Natural killer cell treated with Interleukin-12 subunit alpha and Interleukin-12 subunit beta and Interleukin-15 and Interleukin-18, amount 100 ng/mL, for 72 hours (primary cell): Measurements from ENCODE around the gene SCAMP5. TPM values are rescaled to one million over a fixed set of nuclear protein-coding genes. Genes with fewer than 3 reads are reported as not detected.

ENCODE experiments used
- ATAC-seq, 2 donors: fragments of 150-1000 bp; cut with Tn5 transposase in 1 of 2; sonication (Bioruptor Pico), chemical (Tn5 transposase) in 1 of 2; 2 replicates each; pipeline ENCODE4 v1.10.0; 2021
- DNase-seq: peaks from one replicate; pipeline ENCODE4 v3.0.0; 2022; ENCODE audit warnings: low spot score
- H3K27ac Mint-ChIP-seq, 2 donors: 1 replicate in 1 of 2; 2 replicates in 1 of 2; pipeline ENCODE4 v1.8.0; 2022; ENCODE audit warnings: mixed read lengths in 2 of 2, mild to moderate bottlenecking in 1 of 2, moderate library complexity in 1 of 2
- H3K27me3 Mint-ChIP-seq, 2 donors: 1 replicate in 1 of 2; 2 replicates in 1 of 2; pipeline ENCODE4 v1.8.0; 2022; ENCODE audit warnings: mixed read lengths in 2 of 2
- H3K36me3 Mint-ChIP-seq: one replicate; pipeline ENCODE4 v1.8.0; 2022; ENCODE audit warnings: mixed read lengths
- H3K4me1 Mint-ChIP-seq, 2 donors: 1 replicate in 1 of 2; 2 replicates in 1 of 2; pipeline ENCODE4 v1.8.0; 2022; ENCODE audit warnings: low read depth in 2 of 2, mixed read lengths in 2 of 2, mild to moderate bottlenecking in 1 of 2
- H3K4me3 Mint-ChIP-seq: one replicate; pipeline ENCODE4 v1.8.0; 2022; ENCODE audit warnings: mixed read lengths
- H3K9me3 Mint-ChIP-seq: 2 replicates; pipeline ENCODE4 v1.8.0; 2022; ENCODE audit warnings: mixed read lengths
- total RNA-seq, 2 donors: library from RNA; stranded (reverse); gene quantifications; one replicate each; pipeline ENCODE4 v1.2.3, GENCODE V29; 2022

SCAMP5 gene
- total RNA-seq, 2 donors from 2014 or later: 0.40 to 2.7 TPM

GRCh38 chr15:75065851-75066509 lies 70.6 kb downstream of the SCAMP5 start:
- H3K36me3 Mint-ChIP-seq: no peaks in the 10 kb centered on the region
- ATAC-seq: no peak
- H3K4me3 Mint-ChIP-seq: peak overlapping the region; percentile 72
- H3K27me3 Mint-ChIP-seq: no peaks in the 10 kb centered on the region
- DNase-seq: no peak
- H3K27ac Mint-ChIP-seq: peak overlapping the region; percentile 24 to 91
- peaks cover 48 to 51% of the 10 kb centered on the region in 2 donors for H3K4me1 Mint-ChIP-seq
- H3K9me3 Mint-ChIP-seq: no peaks in the 10 kb centered on the region

GRCh38 chr15:75067123-75067830 lies 71.9 kb downstream of the SCAMP5 start:
- Mint-ChIP-seq H3K9me3 (no peaks in the 10 kb centered on the region), H3K4me3 (peak overlapping the region; percentile 72), H3K27ac (peak overlapping the region; percentile 44 to 91), H3K4me1 (peaks cover 45 to 46% of the 10 kb centered on the region in 2 donors), H3K36me3 (no peaks in the 10 kb centered on the region), H3K27me3 (peaks cover 0 to 5% of the 10 kb centered on the region in 2 donors)
- DNase-seq (peak; percentile 82), ATAC-seq (peak; percentile 78 to 84)

GRCh38 chr15:75068748-75069147 lies 73.4 kb downstream of the SCAMP5 start:
- H3K4me3 Mint-ChIP-seq: peak overlapping the region; percentile 1

GRCh38 chr15:75069301-75069925 lies 74.0 kb downstream of the SCAMP5 start:
- Mint-ChIP-seq H3K4me3 (peak overlapping the region; percentile 29), H3K36me3 (no peaks in the 10 kb centered on the region), H3K27me3 (peaks cover 0 to 7% of the 10 kb centered on the region in 2 donors), H3K9me3 (no peaks in the 10 kb centered on the region), H3K27ac (peak overlapping the region in 1 of 2 donors; percentile 91), H3K4me1 (peaks cover 45 to 48% of the 10 kb centered on the region in 2 donors)
- DNase-seq (no peak), ATAC-seq (peak; percentile 28 to 84)

More at GRCh38 chr15:75068748-75069147, 73.4 kb downstream of the SCAMP5 start:
- Mint-ChIP-seq H3K27ac (peak overlapping the region; percentile 10 to 91), H3K9me3 (no peaks in the 10 kb centered on the region), H3K36me3 (no peaks in the 10 kb centered on the region), H3K27me3 (peaks cover 0 to 7% of the 10 kb centered on the region in 2 donors), H3K4me1 (peaks cover 45 to 48% of the 10 kb centered on the region in 2 donors)
- no peak for DNase-seq
- ATAC-seq: no peak

GRCh38 chr15:75070674-75071073 lies 75.3 kb downstream of the SCAMP5 start:
- peaks cover 4% of the 10 kb centered on the region for H3K9me3 Mint-ChIP-seq
- ATAC-seq (no peak), DNase-seq (no peak)
- peaks cover 37 to 41% of the 10 kb centered on the region in 2 donors for H3K4me1 Mint-ChIP-seq
- H3K4me3 Mint-ChIP-seq: no peak overlapping the region
- peaks cover 6% of the 10 kb centered on the region for H3K36me3 Mint-ChIP-seq
- H3K27me3 Mint-ChIP-seq: peaks cover 0 to 7% of the 10 kb centered on the region in 2 donors
- H3K27ac Mint-ChIP-seq: no peak overlapping the region

Other genes with a start within 250 kb of the SCAMP5 start
- not detected for gene CYP1A2, start 246.7 kb upstream of the SCAMP5 start, total RNA-seq
- gene CSK, start 213.5 kb upstream of the SCAMP5 start, total RNA-seq: 100 to 1,000 TPM; 323 TPM
- gene LMAN1L, start 182.7 kb upstream of the SCAMP5 start, total RNA-seq: 1 to 10 TPM; 3.4 to 4.9 TPM
- gene CPLX3, start 168.9 kb upstream of the SCAMP5 start, total RNA-seq: 1 to 10 TPM in 1 of 2 donors, under 1 TPM in 1; 0.43 to 1.7 TPM
- 10 to 100 TPM; 39.1 to 74.7 TPM for gene ULK3, start 152.4 kb upstream of the SCAMP5 start, total RNA-seq
- gene SCAMP2, start 122.2 kb upstream of the SCAMP5 start, total RNA-seq: 100 to 1,000 TPM; 109 to 111 TPM
- gene MPI, start 105.5 kb upstream of the SCAMP5 start, total RNA-seq: 10 to 100 TPM; 43.6 to 46.8 TPM
- 10 to 100 TPM; 49.6 to 74.3 TPM for gene FAM219B, start 88.7 kb upstream of the SCAMP5 start, total RNA-seq
- gene COX5A, start 57.5 kb upstream of the SCAMP5 start, total RNA-seq: 100 to 1,000 TPM; 221 to 229 TPM
- gene RPP25, start 38.8 kb upstream of the SCAMP5 start, total RNA-seq: 1 to 10 TPM; 1.5 to 3.6 TPM
- gene PPCDC, start 28.0 kb downstream of the SCAMP5 start, total RNA-seq: 10 to 100 TPM; 27.0 to 42.0 TPM
- gene C15orf39, start 206.3 kb downstream of the SCAMP5 start, total RNA-seq: 10 to 100 TPM; 26.8 to 30.3 TPM